ENCODE data around the gene ATP8A1.

- TF ChIP-seq POLR2A (IDR thresholded peaks at IDR 0.05; ENCODE audit: low read depth, low read length) (no peak), POLR2AphosphoS5 (IDR thresholded peaks at IDR 0.05; ENCODE audit: low read depth, low read length) (no peak)
Measured at GRCh38 chr4:42478509-42478908, 178.4 kb downstream of the ATP8A1 start.
